ENCODE data around the gene ATP6V1C2.

ATP6V1C2 gene

DNA sequence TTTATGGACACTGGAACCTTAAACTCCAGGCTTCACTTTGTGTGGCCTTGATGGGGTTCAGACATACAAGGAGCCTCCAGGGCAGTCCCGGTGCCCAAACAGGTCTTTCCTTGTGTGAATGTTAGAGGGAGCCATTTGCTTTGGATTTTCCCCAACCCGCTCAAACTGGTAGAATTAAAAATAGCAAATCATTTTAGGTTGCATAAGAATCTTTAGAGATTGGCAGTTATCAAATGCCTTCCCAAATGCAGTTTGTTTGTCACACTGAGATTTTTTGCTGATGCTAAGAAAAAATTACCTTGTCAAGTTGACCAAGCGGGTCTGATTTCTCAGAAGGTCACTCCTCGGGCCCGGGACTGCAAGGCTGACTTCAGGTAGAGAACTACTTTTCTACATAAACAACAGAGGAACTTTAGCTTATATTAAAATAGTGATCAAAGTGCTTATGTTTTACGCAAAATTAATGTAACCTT lies 36.4 kb downstream of the ATP6V1C2 start:
- DNase-seq (ENCODE audit: extremely low read depth, low read depth), result no peak
- TF ChIP-seq, protein P1, sequence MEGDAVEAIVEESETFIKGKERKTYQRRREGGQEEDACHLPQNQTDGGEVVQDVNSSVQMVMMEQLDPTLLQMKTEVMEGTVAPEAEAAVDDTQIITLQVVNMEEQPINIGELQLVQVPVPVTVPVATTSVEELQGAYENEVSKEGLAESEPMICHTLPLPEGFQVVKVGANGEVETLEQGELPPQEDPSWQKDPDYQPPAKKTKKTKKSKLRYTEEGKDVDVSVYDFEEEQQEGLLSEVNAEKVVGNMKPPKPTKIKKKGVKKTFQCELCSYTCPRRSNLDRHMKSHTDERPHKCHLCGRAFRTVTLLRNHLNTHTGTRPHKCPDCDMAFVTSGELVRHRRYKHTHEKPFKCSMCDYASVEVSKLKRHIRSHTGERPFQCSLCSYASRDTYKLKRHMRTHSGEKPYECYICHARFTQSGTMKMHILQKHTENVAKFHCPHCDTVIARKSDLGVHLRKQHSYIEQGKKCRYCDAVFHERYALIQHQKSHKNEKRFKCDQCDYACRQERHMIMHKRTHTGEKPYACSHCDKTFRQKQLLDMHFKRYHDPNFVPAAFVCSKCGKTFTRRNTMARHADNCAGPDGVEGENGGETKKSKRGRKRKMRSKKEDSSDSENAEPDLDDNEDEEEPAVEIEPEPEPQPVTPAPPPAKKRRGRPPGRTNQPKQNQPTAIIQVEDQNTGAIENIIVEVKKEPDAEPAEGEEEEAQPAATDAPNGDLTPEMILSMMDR (IDR thresholded peaks at IDR 0.05; ENCODE audit: low read depth, low read length, missing control alignments), result no peak
- no peak overlapping the region for H3K4me3 ChIP-seq (replicated peaks; ENCODE audit: low read depth, low read length)

DNA sequence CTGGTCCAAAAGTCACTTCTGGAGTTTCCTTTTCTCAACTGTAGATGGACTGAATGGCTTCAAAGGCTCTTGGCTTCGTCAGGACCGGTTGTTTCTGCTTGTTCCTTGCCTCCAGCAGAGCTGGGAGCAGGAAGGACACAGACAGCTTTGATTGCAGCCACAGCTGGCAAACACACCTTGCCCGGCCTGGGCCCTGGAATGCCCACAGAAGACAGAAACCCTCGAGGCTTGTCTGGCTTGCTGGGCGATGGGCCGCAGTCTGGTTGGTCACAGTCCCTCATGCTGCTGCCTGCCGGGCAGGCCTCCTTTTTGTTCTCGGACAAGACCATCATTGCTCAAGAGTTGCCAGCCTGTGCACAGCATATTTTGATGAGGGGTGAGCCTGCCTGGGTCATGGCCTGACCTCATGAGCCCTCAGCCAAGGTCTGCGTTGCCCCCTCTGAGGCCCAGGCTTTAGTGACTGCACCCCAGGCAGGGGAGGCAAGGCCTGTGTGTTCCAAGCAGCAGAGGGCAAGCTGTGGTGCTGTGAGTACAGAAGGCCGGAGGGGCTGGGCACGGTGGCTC lies 37.8 kb downstream of the ATP6V1C2 start:
- H3K4me3 ChIP-seq (replicated peaks; ENCODE audit: low read depth, low read length), result no peak overlapping the region
- no peak for DNase-seq (ENCODE audit: extremely low read depth, low read depth)
- TF ChIP-seq, protein P1 (IDR thresholded peaks at IDR 0.05; ENCODE audit: low read depth, low read length, missing control alignments), result no peak

DNA sequence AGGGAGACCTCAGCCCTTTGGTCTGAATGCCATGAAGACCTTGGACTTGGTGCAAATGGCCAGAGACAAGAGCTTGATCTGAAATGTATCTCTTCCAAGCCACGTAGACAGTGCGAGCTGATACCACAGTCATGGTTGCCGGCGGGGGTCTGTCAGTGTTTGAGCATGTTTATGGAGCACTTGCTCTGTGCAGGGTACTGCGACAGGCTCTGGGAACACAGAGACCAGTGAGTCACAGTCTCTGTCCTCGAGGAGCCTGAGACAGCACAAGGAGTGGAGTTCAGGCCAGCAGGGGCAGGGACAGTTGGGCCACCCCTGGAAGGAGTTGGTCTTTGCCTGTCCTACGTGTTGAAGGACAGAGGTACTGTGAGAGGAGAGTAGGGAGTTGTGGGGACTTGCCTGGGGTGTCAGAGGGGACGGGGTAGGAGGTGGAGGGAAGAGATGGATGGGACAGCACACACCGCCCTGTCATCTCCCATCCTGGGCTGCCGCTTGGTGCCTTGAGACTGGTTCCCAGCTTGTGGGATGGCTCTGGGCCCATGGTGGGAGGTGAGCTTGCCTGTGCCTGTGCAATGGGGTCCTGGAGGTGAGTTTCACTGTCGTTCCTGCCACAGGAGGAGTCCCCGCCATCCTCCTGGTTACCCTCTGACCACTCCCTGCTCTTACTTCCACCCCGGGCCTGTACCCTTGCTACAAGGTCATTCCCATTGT lies 39.5 kb downstream of the ATP6V1C2 start:
- no peak for DNase-seq (ENCODE audit: extremely low read depth, low read depth)
- TF ChIP-seq, protein P1 (IDR thresholded peaks at IDR 0.05; ENCODE audit: low read depth, low read length, missing control alignments), result no peak
- no peak overlapping the region for H3K4me3 ChIP-seq (replicated peaks; ENCODE audit: low read depth, low read length)

DNA sequence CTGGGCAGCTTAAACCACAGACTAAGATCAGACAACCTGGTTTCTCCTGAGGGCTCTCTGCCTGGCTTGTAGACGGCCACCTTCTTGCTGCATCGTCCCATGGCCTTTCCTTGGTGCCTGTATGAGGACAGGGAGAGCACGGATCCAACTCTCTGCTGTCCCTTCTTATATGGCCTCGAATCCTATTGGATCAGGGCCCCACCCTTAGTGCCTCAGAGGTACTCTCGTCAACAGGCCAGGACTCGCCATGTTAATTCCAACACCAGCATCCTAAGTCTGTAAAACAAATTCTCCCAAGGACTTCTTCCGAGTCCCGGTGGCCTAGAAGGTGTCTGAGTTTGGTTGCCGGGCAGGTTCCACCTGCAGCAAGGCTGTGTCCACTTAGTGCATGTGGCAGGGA lies 40.2 kb downstream of the ATP6V1C2 start:
- no peak for DNase-seq (ENCODE audit: extremely low read depth, low read depth)
- TF ChIP-seq, protein P1 (IDR thresholded peaks at IDR 0.05; ENCODE audit: low read depth, low read length, missing control alignments), result no peak
- H3K4me3 ChIP-seq (replicated peaks; ENCODE audit: low read depth, low read length), result no peak overlapping the region

DNA sequence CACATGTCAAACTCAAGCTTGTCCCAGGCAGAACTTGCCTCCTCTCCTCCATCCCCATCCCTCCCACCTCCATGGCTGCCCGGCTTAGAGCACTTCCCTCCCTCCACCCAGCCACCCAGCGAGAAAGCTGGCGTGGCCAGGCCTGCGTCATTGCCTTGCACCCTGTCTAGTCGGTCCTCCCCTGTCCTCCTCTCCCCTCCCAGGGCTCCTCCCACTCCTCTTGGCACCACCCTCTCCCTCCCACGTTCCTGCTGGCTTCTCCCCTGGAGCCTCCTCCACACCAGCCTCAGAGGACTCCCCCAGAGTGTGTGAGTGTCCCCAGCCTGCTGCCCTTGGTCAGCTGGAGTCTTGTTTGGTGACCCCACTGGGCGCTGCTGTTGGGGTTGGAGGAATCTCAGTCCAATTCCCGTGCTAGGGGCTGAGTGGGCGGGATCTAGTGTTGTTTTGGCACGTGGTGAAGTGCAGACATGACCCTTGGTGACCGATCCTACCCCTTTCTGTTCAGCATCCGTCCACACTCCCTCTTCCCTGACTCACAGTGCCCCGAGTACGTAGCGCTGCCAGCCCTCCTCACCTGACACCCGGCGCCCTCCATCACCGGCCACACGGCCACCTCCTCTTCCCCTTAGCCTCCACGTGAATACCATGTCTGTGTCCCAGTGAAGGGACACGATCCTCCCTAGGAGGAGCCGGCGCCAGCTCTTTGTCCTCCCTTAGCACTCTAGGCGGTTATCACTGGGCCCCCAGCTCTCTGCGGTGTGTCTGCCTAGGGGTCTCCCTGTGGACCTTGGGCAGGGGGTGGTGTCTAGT lies 41.4 kb downstream of the ATP6V1C2 start:
- TF ChIP-seq, protein P1 (IDR thresholded peaks at IDR 0.05; ENCODE audit: low read depth, low read length, missing control alignments), result no peak
- no peak for DNase-seq (ENCODE audit: extremely low read depth, low read depth)
- H3K4me3 ChIP-seq (replicated peaks; ENCODE audit: low read depth, low read length), result no peak overlapping the region

DNA sequence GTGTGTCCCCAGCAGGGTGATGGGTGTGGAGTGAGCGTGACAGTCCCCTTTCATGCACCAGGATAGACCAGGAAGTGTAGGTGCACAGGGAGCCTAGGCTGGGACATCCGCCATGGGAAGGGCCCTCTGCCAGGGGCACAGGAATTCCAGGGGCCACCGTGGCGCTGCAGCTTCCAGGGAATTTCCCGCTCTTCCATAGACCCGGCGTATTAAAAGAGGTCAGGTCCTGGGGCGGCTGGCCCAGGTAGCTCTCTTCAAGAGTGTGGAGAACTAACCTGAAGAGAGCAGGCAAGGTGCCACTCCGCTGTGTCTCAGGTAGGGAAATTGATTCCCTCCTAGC lies 42.0 kb downstream of the ATP6V1C2 start:
- no peak overlapping the region for H3K4me3 ChIP-seq (replicated peaks; ENCODE audit: low read depth, low read length)
- no peak for DNase-seq (ENCODE audit: extremely low read depth, low read depth)
- TF ChIP-seq, protein P1 (IDR thresholded peaks at IDR 0.05; ENCODE audit: low read depth, low read length, missing control alignments), result no peak

All from HFF-Myc (cell line).